Chondrocyte (in vitro differentiated cells): ENCODE results near the gene TEX54. TPM values are rescaled to one million over a fixed set of nuclear protein-coding genes. Genes with fewer than 3 reads are reported as not detected.
"Not testable (repeated sequence)": the region's sequence is repeated elsewhere in the genome, so short reads cannot be mapped to it uniquely, and the experiment has no call there.

Source experiments
- DNase-seq: peaks from one replicate; pipeline ENCODE4 v3.0.0; 2021; ENCODE audit warnings: mixed read lengths, low spot score
- H3K27ac Mint-ChIP-seq: one replicate; pipeline ENCODE4 v1.8.0; 2021; ENCODE audit warnings: mild to moderate bottlenecking, moderate library complexity, mixed read lengths; ENCODE audit not compliant: unreplicated experiment
- H3K27me3 Mint-ChIP-seq: 2 replicates; pipeline ENCODE4 v1.8.0; 2021; ENCODE audit warnings: low read depth, mixed read lengths
- H3K36me3 Mint-ChIP-seq: 2 replicates; pipeline ENCODE4 v1.8.0; 2021; ENCODE audit warnings: low read depth, mixed read lengths
- H3K4me1 Mint-ChIP-seq: 2 replicates; pipeline ENCODE4 v1.8.0; 2021; ENCODE audit warnings: low read depth, mild to moderate bottlenecking, mixed read lengths
- H3K4me3 Mint-ChIP-seq: one replicate; pipeline ENCODE4 v1.8.0; 2021; ENCODE audit warnings: mild to moderate bottlenecking, moderate library complexity, mixed read lengths; ENCODE audit not compliant: unreplicated experiment
- H3K9me3 Mint-ChIP-seq: 2 replicates; pipeline ENCODE4 v1.8.0; 2021; ENCODE audit warnings: low read depth, mixed read lengths
- total RNA-seq: library from RNA; stranded (reverse); gene quantifications from 3 replicates; pipeline ENCODE4 v1.2.1, GENCODE V29; 2021
- TF ChIP-seq, protein P1 (sequence below): fragments of 200-600 bp; sonication (generic); IDR thresholded peaks from 2 replicates; pipeline ENCODE4 v1.5.0; 2021; ENCODE audit warnings: antibody characterized with exemption, mild to moderate bottlenecking, moderate library complexity

TEX54 gene
- total RNA-seq, 1 donor from 2014 or later, result 0.65 TPM

GRCh38 chr11:62850911-62851806 lies 18.5 kb upstream of the TEX54 start:
- Mint-ChIP-seq H3K27me3 (no peaks in the 10 kb centered on the region), H3K27ac (peak overlapping the region; percentile 22)
- TF ChIP-seq, protein P1, sequence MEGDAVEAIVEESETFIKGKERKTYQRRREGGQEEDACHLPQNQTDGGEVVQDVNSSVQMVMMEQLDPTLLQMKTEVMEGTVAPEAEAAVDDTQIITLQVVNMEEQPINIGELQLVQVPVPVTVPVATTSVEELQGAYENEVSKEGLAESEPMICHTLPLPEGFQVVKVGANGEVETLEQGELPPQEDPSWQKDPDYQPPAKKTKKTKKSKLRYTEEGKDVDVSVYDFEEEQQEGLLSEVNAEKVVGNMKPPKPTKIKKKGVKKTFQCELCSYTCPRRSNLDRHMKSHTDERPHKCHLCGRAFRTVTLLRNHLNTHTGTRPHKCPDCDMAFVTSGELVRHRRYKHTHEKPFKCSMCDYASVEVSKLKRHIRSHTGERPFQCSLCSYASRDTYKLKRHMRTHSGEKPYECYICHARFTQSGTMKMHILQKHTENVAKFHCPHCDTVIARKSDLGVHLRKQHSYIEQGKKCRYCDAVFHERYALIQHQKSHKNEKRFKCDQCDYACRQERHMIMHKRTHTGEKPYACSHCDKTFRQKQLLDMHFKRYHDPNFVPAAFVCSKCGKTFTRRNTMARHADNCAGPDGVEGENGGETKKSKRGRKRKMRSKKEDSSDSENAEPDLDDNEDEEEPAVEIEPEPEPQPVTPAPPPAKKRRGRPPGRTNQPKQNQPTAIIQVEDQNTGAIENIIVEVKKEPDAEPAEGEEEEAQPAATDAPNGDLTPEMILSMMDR, result no peak

GRCh38 chr11:62847767-62848314 lies 15.2 kb upstream of the TEX54 start:
- Mint-ChIP-seq H3K27me3 (no peaks in the 10 kb centered on the region), H3K4me3 (no peak overlapping the region), H3K4me1 (peaks cover 10% of the 10 kb centered on the region), H3K36me3 (peaks cover 9% of the 10 kb centered on the region), H3K27ac (no peak overlapping the region), H3K9me3 (no peaks in the 10 kb centered on the region)
- TF ChIP-seq, protein P1, result no peak
- DNase-seq, result no peak

More at GRCh38 chr11:62850911-62851806, 18.5 kb upstream of the TEX54 start:
- Mint-ChIP-seq H3K9me3 (no peaks in the 10 kb centered on the region), H3K36me3 (peaks cover 31% of the 10 kb centered on the region), H3K4me3 (no peak overlapping the region), H3K4me1 (peaks cover 35% of the 10 kb centered on the region)
- DNase-seq, result no peak

DNA sequence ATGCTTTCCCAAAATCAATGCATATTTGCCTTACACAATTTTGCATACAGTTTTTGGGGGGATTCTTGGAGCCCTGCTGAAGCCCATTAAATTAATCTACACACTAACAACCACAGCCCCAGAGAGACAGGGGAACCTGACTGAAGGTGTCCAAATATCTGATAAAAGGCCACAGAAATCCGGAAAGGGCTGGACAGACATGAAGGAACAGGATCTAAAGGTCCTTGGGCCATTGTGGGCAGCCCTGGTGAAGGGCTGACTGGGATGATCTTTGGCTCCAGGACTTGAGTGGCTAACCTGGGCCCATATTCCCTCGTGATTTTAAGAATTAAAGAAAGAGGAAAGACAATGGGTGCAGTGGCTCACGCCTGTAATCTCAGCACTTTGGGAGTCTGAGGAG lies 13.5 kb upstream of the TEX54 start:
- no peaks in the 10 kb centered on the region for H3K9me3 Mint-ChIP-seq

GRCh38 chr11:62844154-62844553 lies 11.5 kb upstream of the TEX54 start:
- no peak overlapping the region for H3K4me3 Mint-ChIP-seq
- H3K36me3 Mint-ChIP-seq, result no peaks in the 10 kb centered on the region
- no peak overlapping the region for H3K27ac Mint-ChIP-seq
- H3K9me3 Mint-ChIP-seq, result no peaks in the 10 kb centered on the region
- no peaks in the 10 kb centered on the region for H3K27me3 Mint-ChIP-seq
- DNase-seq, result no peak
- H3K4me1 Mint-ChIP-seq, result peaks cover 13% of the 10 kb centered on the region
- TF ChIP-seq, protein P1, result no peak

More for the DNA sequence above, 13.5 kb upstream of the TEX54 start:
- no peaks in the 10 kb centered on the region for H3K36me3 Mint-ChIP-seq
- H3K27ac Mint-ChIP-seq, result no peak overlapping the region
- no peaks in the 10 kb centered on the region for H3K4me1 Mint-ChIP-seq
- DNase-seq, result no peak
- TF ChIP-seq, protein P1, result no peak
- no peak overlapping the region for H3K4me3 Mint-ChIP-seq
- H3K27me3 Mint-ChIP-seq, result no peaks in the 10 kb centered on the region

- peaks cover 18% of the 10 kb centered on the region for H3K4me1 Mint-ChIP-seq
- H3K36me3 Mint-ChIP-seq, result no peaks in the 10 kb centered on the region
- H3K9me3 Mint-ChIP-seq, result no peaks in the 10 kb centered on the region
- no peak overlapping the region for H3K27ac Mint-ChIP-seq
- TF ChIP-seq, protein P1, result no peak
- no peaks in the 10 kb centered on the region for H3K27me3 Mint-ChIP-seq
- no peak overlapping the region for H3K4me3 Mint-ChIP-seq
- DNase-seq, result no peak
These were observed 10.8 kb upstream of the TEX54 start for GRCh38 chr11:62843466-62843865.

- H3K27ac Mint-ChIP-seq, H3K4me3 Mint-ChIP-seq, DNase-seq, H3K36me3 Mint-ChIP-seq, H3K9me3 Mint-ChIP-seq, H3K27me3 Mint-ChIP-seq: not testable (repeated sequence)
- peaks cover 18% of the 10 kb centered on the region for H3K4me1 Mint-ChIP-seq
These were observed 10.2 kb upstream of the TEX54 start for GRCh38 chr11:62842891-62843290.
